HepG2 (cell line): Measurements from ENCODE around the gene INO80E. TPM values are rescaled to one million over a fixed set of nuclear protein-coding genes. Genes with fewer than 3 reads are reported as not detected.
A peak's percentile ranks its signal among the peaks of the same experiment; 100 is the strongest.

ENCODE experiments used
- CAMTA2 ChIP-seq: sonication (generic); formaldehyde crosslinking; IDR thresholded peaks from 2 replicates; pipeline ENCODE4 v1.4.0; 2020; ENCODE audit warnings: mild to moderate bottlenecking, missing genetic modification reagents, borderline replicate concordance
- CBFB ChIP-seq: sonication (generic); formaldehyde crosslinking; IDR thresholded peaks from 2 replicates; pipeline ENCODE4 v1.4.0; 2020; ENCODE audit warnings: missing genetic modification reagents
- DR1 ChIP-seq: sonication (generic); formaldehyde crosslinking; IDR thresholded peaks from 2 replicates; pipeline ENCODE4 v1.8.0; 2021; ENCODE audit warnings: mild to moderate bottlenecking, missing genetic modification reagents, inconsistent platforms
- GATAD2A ChIP-seq: IDR thresholded peaks from 2 replicates; pipeline ENCODE4 v1.6.1; 2016
- GTF3A ChIP-seq: sonication (generic); formaldehyde crosslinking; conservative IDR thresholded peaks from 2 replicates; pipeline ENCODE4 v1.4.0; 2020; ENCODE audit warnings: mild to moderate bottlenecking, missing genetic modification reagents
- KDM5A ChIP-seq: fragments of 200-600 bp; sonication (generic); IDR thresholded peaks from 2 replicates; pipeline ENCODE4 v1.7.0; 2018; ENCODE audit warnings: antibody characterized with exemption, mild to moderate bottlenecking, low read length, borderline replicate concordance
- NFYB ChIP-seq: sonication (generic); formaldehyde crosslinking; IDR thresholded peaks from 2 replicates; pipeline ENCODE4 v1.4.0; 2020; ENCODE audit warnings: missing genetic modification reagents
- POLR2A ChIP-seq, 2 experiments: IDR thresholded peaks; 2 replicates each; pipeline ENCODE4 v1.6.1; 2011; ENCODE audit warnings: low read depth in 2 of 2, low read length in 2 of 2, mild to moderate bottlenecking in 1 of 2, moderate library complexity in 1 of 2; ENCODE audit not compliant: insufficient read depth in 1 of 2
- PRPF4 ChIP-seq: fragments of 200-400 bp; formaldehyde crosslinking; IDR thresholded peaks from 2 replicates; pipeline ENCODE4 v1.6.1; 2016; ENCODE audit warnings: low read length, low read depth; ENCODE audit not compliant: poor library complexity, severe bottlenecking
- ZNF543 ChIP-seq: sonication (generic); formaldehyde crosslinking; IDR thresholded peaks from 2 replicates; pipeline ENCODE4 v1.4.0; 2020; ENCODE audit warnings: mild to moderate bottlenecking, missing genetic modification reagents
- ZNF652 ChIP-seq: IDR thresholded peaks from 2 replicates; pipeline ENCODE4 v1.6.1; 2016; ENCODE audit warnings: low read depth, borderline replicate concordance
- ZNF766 ChIP-seq: sonication (generic); formaldehyde crosslinking; IDR thresholded peaks from 2 replicates; pipeline ENCODE4 v1.5.0; 2020; ENCODE audit warnings: missing genetic modification reagents, borderline replicate concordance
- ZNF83 ChIP-seq: sonication (generic); formaldehyde crosslinking; IDR thresholded peaks from 2 replicates; pipeline ENCODE4 v1.4.0; 2020; ENCODE audit warnings: missing genetic modification reagents, mild to moderate bottlenecking, borderline replicate concordance
- polyA plus RNA-seq, 8 experiments: library from polyadenylated mRNA; depleted of rRNA in 3 of 8; stranded (reverse) in 7 of 8; unstranded in 1 of 8; fragments of >200 nt; fragmentation: Illumina TruSeq in 4 of 8; extraction: Trizol in 4 of 8; gene quantifications; 2 replicates each; pipeline versions ENCODE4 v1.2.1 to v1.2.3, GENCODE V29; 2011 to 2016; ENCODE audit warnings: low read depth in 4 of 8, missing spikeins in 1 of 8, mixed read lengths in 1 of 8; ENCODE audit not compliant: insufficient read depth in 1 of 8
- total RNA-seq, 5 experiments: library from RNA; depleted of rRNA; stranded (reverse); fragments of >200 nt; fragmentation: Illumina TruSeq; extraction: Trizol; gene quantifications; 2 replicates each; pipeline ENCODE4 v1.2.3, GENCODE V29; 2016; ENCODE audit warnings: low read depth in 1 of 5
- TF ChIP-seq, protein P1 (sequence below): sonication (generic); formaldehyde crosslinking; IDR thresholded peaks from 2 replicates; pipeline ENCODE4 v1.5.0; 2020; ENCODE audit warnings: mild to moderate bottlenecking, missing genetic modification reagents
- TF ChIP-seq, protein P2 (sequence below): sonication (generic); formaldehyde crosslinking; IDR thresholded peaks from 2 replicates; pipeline ENCODE4 v1.4.0; 2020; ENCODE audit warnings: missing genetic modification reagents
- TF ChIP-seq, protein P3 (sequence below): sonication (generic); formaldehyde crosslinking; IDR thresholded peaks from 2 replicates; pipeline ENCODE4 v1.4.0; 2020; ENCODE audit warnings: missing genetic modification reagents, borderline replicate concordance
- TF ChIP-seq, protein P4 (sequence below): sonication (generic); formaldehyde crosslinking; IDR thresholded peaks from 2 replicates; pipeline ENCODE4 v1.9.0; 2021; ENCODE audit warnings: missing genetic modification reagents, borderline replicate concordance
- TF ChIP-seq, protein P5 (sequence below): sonication (generic); formaldehyde crosslinking; conservative IDR thresholded peaks from 2 replicates; pipeline ENCODE4 v1.8.0; 2022; ENCODE audit warnings: mild to moderate bottlenecking, moderate library complexity, missing genetic modification reagents

The INO80E gene
- total and polyA plus RNA-seq, 2 of the 13 experiments (the other 11 are each of a cell fraction or from before 2014, with no cell fraction given) = 25.8 to 45.6 TPM

DNA sequence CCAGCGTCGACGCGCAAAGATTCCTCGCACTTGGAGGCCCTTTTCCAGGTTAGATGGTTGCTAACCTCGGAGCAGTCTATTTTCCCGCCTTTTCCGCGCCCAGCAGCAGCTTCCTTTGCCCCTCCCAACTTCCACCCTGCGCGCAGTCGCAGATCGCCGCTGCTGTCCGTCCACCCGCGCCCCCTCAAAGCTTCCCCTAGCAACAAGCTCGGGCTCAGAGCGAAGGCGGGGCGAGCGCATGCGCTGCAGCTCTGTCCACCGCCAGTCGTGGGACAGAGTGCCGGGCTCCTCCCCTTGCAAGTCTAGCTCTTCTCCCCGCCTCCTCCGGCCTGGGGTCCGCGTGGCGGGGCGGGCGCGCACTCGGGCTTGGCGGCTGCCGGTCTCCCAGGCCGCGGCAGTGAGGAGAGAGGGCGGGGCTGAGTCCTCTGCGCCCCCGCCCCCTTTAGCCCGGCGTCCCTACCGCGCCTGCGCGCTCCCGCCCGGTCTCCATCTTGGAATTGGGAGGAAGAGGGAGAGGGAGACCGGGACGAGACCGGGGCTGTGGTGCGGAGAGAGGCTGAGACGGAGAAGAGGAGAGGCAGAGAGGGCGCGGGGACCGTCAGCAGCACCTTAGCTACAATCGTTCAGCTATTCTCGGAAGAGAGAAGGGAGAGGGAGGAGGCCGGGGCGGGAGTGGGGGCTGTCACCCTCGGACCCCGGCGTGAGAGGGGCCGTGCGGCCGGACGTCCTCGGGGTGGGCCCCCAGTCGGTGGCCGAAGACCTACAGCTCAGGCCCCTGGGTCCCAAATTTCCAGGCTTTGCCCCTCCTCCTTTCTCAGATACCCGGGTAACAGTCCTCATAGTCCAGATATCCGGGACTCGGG is 22.4 kb upstream of the INO80E start, which contains the start of gene TAOK2 (continued):
- TF ChIP-seq NFYB (CRISPR knock-in tag) (peak; percentile 67), ZNF766 (CRISPR knock-in tag) (peak; percentile 79; the same call in 1 of the 2 replicates), GTF3A (peak; percentile 94; the same call in 1 of the 2 replicates), GATAD2A (CRISPR knock-in tag) (no peak), DR1 (CRISPR knock-in tag) (peak; percentile 96), KDM5A (peak; percentile 56; the same call in 1 of the 2 replicates), ZNF652 (CRISPR knock-in tag) (no peak), PRPF4 (no peak), POLR2A (IDR thresholded peaks at IDR 0.05; ENCODE audit: insufficient read depth in 1 of 2, low read depth in 2 of 2, low read length in 2 of 2) (peak; percentile 72 to 89), ZNF543 (CRISPR knock-in tag) (peak; percentile 71; the same call in 1 of the 2 replicates), CBFB (no peak), CAMTA2 (CRISPR knock-in tag) (peak; percentile 79; the same call in 1 of the 2 replicates), ZNF83 (peak; percentile 28; the same call in 1 of the 2 replicates)
- TF ChIP-seq, protein P1, sequence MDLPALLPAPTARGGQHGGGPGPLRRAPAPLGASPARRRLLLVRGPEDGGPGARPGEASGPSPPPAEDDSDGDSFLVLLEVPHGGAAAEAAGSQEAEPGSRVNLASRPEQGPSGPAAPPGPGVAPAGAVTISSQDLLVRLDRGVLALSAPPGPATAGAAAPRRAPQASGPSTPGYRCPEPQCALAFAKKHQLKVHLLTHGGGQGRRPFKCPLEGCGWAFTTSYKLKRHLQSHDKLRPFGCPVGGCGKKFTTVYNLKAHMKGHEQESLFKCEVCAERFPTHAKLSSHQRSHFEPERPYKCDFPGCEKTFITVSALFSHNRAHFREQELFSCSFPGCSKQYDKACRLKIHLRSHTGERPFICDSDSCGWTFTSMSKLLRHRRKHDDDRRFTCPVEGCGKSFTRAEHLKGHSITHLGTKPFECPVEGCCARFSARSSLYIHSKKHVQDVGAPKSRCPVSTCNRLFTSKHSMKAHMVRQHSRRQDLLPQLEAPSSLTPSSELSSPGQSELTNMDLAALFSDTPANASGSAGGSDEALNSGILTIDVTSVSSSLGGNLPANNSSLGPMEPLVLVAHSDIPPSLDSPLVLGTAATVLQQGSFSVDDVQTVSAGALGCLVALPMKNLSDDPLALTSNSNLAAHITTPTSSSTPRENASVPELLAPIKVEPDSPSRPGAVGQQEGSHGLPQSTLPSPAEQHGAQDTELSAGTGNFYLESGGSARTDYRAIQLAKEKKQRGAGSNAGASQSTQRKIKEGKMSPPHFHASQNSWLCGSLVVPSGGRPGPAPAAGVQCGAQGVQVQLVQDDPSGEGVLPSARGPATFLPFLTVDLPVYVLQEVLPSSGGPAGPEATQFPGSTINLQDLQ (CRISPR knock-in tag) = 0 out of 2 replicates have a peak, but pooled peaks have one; percentile 45
- TF ChIP-seq, protein P2, sequence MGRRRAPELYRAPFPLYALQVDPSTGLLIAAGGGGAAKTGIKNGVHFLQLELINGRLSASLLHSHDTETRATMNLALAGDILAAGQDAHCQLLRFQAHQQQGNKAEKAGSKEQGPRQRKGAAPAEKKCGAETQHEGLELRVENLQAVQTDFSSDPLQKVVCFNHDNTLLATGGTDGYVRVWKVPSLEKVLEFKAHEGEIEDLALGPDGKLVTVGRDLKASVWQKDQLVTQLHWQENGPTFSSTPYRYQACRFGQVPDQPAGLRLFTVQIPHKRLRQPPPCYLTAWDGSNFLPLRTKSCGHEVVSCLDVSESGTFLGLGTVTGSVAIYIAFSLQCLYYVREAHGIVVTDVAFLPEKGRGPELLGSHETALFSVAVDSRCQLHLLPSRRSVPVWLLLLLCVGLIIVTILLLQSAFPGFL (CRISPR knock-in tag) = no peak
- TF ChIP-seq, protein P3, sequence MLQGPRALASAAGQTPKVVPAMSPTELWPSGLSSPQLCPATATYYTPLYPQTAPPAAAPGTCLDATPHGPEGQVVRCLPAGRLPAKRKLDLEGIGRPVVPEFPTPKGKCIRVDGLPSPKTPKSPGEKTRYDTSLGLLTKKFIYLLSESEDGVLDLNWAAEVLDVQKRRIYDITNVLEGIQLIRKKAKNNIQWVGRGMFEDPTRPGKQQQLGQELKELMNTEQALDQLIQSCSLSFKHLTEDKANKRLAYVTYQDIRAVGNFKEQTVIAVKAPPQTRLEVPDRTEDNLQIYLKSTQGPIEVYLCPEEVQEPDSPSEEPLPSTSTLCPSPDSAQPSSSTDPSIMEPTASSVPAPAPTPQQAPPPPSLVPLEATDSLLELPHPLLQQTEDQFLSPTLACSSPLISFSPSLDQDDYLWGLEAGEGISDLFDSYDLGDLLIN = peak; percentile 61; the same call in 1 of the 2 replicates
- TF ChIP-seq, protein P4, sequence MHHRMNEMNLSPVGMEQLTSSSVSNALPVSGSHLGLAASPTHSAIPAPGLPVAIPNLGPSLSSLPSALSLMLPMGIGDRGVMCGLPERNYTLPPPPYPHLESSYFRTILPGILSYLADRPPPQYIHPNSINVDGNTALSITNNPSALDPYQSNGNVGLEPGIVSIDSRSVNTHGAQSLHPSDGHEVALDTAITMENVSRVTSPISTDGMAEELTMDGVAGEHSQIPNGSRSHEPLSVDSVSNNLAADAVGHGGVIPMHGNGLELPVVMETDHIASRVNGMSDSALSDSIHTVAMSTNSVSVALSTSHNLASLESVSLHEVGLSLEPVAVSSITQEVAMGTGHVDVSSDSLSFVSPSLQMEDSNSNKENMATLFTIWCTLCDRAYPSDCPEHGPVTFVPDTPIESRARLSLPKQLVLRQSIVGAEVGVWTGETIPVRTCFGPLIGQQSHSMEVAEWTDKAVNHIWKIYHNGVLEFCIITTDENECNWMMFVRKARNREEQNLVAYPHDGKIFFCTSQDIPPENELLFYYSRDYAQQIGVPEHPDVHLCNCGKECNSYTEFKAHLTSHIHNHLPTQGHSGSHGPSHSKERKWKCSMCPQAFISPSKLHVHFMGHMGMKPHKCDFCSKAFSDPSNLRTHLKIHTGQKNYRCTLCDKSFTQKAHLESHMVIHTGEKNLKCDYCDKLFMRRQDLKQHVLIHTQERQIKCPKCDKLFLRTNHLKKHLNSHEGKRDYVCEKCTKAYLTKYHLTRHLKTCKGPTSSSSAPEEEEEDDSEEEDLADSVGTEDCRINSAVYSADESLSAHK (CRISPR knock-in tag) = no peak
- TF ChIP-seq, protein P5, sequence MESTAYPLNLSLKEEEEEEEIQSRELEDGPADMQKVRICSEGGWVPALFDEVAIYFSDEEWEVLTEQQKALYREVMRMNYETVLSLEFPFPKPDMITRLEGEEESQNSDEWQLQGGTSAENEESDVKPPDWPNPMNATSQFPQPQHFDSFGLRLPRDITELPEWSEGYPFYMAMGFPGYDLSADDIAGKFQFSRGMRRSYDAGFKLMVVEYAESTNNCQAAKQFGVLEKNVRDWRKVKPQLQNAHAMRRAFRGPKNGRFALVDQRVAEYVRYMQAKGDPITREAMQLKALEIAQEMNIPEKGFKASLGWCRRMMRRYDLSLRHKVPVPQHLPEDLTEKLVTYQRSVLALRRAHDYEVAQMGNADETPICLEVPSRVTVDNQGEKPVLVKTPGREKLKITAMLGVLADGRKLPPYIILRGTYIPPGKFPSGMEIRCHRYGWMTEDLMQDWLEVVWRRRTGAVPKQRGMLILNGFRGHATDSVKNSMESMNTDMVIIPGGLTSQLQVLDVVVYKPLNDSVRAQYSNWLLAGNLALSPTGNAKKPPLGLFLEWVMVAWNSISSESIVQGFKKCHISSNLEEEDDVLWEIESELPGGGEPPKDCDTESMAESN (CRISPR knock-in tag) = peak; percentile 99
